Suprapubic skin (tissue), 3 donors: ENCODE measurements around the gene AMN.

Experiments used
- CTCF ChIP-seq, 2 donors: fragments of 200-600 bp in 1 of 2; fragments of 450-650 bp in 1 of 2; sonication (generic) in 1 of 2; IDR thresholded peaks; one replicate each; pipeline ENCODE4 v1.5.1; 2016 to 2019; ENCODE audit warnings: antibody characterized with exemption in 2 of 2, mild to moderate bottlenecking in 1 of 2, moderate library complexity in 1 of 2
- POLR2A ChIP-seq, 2 donors: fragments of 450-650 bp; IDR thresholded peaks; one replicate each; pipeline ENCODE4 v1.6.1; 2017; ENCODE audit warnings: antibody characterized with exemption in 2 of 2, mild to moderate bottlenecking in 2 of 2, moderate library complexity in 2 of 2

- TF ChIP-seq CTCF (IDR thresholded peaks at IDR 0.05) = no peak
- TF ChIP-seq POLR2A (IDR thresholded peaks at IDR 0.05) = no peak
These were observed 19.6 kb downstream of the AMN start for GRCh38 chr14:102942069-102942468.
